NOMO-1 treated with dmso at 0.1 percent for 144 hours (cell line): ENCODE data around the gene SYNE1.

Experiments used
- DNase-seq: peaks from one replicate; lab custom pipeline; 2025; ENCODE audit not compliant: unreplicated experiment; lab: John Stamatoyannopoulos, UW

Gene SYNE1

GRCh38 chr6:152117156-152118133 is 519.7 kb downstream of the SYNE1 start:
- no peak for DNase-seq

DNA sequence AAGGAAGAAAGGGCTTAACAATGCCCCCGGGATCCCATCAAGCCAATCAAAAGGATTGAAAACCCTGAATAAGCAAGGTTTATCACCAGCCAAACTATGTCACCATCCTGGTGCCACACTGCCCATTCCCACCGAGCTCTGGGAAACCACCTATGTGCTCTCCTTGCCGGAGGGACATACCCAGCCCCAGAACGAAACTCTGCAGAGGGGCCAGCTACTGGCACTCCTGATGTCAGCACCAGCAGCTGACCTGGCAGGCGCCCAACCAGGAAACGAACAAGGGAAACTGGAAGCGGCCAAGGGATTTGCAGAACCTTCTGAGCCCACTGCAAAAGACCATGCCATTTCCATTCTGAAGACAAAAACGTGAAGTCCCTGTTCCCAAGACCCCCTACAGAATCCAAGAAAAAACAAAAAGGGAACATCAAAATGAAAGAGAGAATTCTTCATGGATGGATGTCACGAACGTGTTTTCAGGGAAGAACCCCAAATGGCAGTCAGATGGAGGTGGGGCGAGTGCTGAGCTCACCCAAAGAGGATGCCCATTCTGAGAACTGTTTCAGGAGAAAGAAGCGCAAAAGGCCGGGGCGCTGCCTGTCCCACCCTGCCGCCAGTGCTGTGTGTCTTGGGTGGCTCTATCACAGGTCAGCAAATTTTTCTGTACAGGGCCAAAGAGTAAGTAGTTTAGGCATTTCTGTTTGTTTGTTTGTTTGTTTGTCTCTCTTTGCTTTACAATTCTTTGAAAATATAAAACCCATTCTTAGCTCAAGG is 524.5 kb downstream of the SYNE1 start:
- no peak for DNase-seq

GRCh38 chr6:152110886-152111820 is 526.0 kb downstream of the SYNE1 start:
- DNase-seq: no peak

DNA sequence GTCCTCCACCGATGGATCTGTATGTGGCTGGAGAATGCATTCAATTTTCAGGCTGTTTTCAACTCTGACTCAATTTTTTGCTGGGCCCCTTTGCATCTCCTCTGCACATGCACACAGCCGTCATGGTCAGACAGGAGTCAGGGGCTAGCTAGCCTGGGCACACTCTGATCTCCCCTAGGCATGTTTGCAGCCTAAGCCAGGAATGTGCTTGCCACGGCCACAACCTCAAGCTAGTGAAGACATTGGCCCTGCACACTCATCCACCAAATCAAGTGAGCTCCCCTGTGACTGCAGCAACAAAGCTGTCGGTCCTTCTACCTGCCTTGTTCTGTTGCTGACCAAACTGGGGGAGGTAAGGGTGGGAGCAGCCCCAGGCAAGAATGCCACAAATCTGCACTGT is 529.2 kb downstream of the SYNE1 start:
- DNase-seq: no peak

GRCh38 chr6:152100183-152100618 is 537.0 kb downstream of the SYNE1 start:
- peak; percentile 34 for DNase-seq

GRCh38 chr6:152099446-152100182 is 537.5 kb downstream of the SYNE1 start:
- no peak for DNase-seq

- DNase-seq: no peak
These were observed 538.5 kb downstream of the SYNE1 start for GRCh38 chr6:152098683-152099082.

DNA sequence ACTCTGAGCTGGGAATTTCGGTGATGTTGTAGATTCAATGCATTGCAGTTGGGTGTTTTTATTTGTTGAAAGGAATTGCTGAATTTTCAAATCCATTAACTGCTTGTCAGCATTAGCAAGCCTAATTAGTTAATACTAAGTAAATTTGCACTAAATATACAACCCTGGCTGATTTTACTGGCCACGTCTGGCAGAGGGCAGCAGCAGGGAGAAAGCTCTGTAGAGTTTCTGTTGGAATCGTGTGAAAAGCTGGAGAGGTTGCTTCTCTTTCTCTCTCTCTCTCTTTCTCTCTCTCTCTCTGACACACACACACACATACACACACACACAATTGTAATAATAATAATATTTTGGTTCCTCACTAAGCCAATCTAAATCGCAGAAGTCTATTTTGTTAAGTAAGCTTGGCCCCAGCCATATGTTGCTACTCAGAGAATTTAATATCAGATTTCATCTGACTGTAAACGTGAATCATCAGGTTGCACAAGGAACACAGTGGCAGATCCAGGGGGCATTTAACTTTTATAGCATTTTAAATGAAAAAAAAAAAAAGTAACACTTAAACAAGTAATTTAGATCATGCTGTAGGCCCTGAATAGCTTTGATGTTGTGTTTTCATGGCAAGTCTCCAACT is 540.2 kb downstream of the SYNE1 start:
- DNase-seq: no peak

DNA sequence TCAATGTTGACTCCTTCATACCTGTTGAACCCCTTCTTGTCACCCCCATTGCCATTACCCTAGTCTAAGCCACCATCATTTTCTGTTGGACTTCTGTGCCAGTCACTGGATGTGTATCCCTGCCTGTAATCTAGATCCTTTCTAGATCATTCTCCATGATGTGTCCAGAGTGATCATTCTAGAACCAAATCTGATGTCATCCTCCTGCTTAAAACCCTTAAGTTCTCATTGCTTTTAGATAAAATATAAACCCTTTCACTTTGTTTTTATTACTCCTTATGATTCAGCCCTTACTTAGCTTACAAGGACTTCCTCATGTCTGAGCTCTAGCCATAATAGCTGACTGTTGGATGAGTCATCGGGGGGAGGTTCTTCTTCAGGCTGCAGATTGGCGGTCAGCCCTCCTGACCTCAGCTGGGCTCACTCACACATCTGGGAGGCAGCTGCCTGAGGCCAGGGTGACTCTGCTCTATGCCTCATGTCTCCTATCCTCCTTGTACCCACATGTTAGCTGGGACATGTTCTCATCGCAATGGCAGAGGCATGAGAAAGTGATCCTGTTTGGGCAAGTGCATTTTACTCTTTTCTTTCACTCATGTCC is 542.1 kb downstream of the SYNE1 start:
- peak; percentile 65 for DNase-seq

DNA sequence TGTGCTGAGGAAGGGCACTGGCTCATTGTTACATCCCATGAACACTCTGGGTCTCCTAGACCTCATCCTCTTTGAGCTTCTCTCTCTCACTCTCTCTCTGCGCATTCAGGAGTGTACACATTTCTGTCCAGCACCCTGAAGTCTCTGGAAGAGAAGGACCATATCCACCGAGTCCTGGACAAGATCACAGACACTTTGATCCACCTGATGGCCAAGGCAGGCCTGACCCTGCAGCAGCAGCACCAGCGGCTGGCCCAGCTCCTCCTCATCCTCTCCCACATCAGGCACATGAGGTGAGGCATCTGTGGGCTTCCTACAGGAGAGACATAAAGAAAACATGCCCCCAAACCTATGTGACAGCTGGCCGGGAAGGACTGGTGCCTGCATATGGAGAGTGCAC is 542.9 kb downstream of the SYNE1 start:
- DNase-seq: no peak

DNA sequence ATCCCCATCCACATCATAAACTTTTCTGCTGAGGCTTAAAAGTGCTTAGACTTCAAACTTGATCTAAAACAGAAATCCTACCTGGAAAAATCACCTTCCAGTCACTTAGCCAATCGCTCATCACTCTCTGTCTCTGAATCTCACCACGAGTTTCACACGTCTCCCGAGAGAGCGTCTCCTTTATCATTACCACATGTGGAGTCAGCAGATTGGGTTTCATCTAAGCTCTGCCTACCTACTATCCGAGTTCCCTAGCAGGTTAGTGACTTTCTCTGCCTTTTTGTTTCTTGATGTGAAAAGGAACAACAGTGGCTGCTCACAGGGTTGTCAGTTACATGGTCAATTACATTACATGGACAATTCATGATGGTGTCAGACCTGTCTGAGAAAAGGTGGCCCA is 543.5 kb downstream of the SYNE1 start:
- DNase-seq: no peak

- no peak for DNase-seq
These were observed 545.3 kb downstream of the SYNE1 start for GRCh38 chr6:152091851-152092341.

DNA sequence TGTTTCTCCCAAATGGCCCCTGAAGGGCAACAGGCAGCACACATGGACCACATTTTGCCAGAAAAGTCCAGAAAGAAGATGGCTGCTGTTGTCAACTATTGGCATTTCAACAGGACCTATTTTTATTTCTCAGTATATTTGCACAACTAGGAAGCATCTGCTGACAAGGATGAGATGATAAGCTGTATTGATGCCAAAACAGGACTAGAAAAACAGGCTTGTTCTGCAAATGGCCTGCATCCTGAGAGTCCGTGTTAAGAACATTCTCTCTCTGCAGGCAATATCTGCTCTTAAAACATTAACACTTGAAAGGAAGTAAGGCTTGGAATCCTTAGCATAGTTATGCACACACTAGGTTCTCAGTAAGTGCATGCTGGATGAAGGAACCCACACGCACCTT is 546.0 kb downstream of the SYNE1 start:
- DNase-seq: no peak

DNA sequence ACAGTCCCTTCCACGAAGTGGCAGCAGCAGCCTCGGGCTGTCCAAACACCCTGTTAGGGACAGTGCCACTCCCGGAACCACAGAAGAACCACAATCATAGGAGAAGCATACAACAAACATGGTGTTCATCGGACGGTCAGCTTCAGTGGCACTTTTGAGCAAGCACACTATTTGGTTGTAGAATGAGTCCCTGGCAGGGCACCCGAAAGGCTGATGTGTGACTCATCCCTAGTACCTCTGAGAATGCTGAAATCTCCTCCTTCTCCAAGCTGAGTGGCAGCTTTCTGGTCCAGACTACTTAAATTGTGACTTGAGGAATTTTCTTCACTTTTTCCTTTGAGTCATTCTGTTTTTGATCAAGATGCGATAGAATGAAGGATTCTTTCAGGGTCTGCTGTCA is 547.2 kb downstream of the SYNE1 start:
- DNase-seq: no peak

GRCh38 chr6:152087701-152088100 is 549.5 kb downstream of the SYNE1 start:
- DNase-seq: no peak

GRCh38 chr6:152087096-152087495 is 550.1 kb downstream of the SYNE1 start:
- DNase-seq: no peak

GRCh38 chr6:152086223-152086873 is 550.8 kb downstream of the SYNE1 start:
- no peak for DNase-seq

DNA sequence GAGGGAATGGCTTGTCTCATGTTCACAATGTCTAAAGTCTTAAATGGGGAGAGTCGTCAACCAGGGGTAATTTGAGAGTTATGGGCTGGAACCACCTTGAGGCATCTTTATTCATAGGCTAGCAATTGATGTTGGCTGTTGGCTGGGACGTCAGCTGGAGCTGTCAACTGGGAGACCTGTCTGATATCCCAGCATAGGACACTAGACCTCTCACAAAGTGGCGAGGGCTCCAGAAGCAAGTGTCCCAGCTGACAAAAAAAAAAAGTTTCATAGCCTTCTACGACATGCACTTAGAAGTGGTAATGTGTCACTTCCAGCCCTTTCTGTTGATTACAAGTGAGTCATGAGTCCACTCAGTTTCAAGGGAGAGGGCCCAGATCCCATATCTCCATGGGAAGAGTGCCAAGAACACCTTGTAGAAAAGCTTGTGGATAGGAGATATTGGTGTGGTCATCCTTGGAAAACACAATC is 551.7 kb downstream of the SYNE1 start:
- no peak for DNase-seq

DNA sequence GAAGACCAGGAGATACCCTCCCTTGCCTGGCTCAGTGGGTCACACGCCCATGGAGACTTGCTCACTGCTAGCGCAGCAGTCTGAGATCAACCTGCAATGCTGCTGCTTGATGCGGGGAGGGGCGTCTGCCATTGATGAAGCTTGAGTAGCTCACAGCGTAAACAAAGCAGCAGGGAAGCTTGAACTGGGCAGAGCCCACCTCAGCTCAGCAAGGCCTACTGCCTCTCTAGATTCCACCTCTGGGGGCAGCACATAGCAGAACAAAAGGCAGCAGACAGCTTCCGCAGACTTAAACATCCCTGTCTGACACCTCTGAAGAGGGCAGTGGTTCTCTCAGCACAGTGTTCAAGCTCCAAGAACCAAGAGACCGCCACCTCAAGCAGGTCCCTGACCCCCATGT is 558.4 kb downstream of the SYNE1 start:
- DNase-seq: no peak
